GM23338 (cell line): ENCODE data around the gene TFB2M. TPM values are rescaled to one million over a fixed set of nuclear protein-coding genes. Genes with fewer than 3 reads are reported as not detected.

Experiments used
- ATAC-seq: fragments of 200-7000 bp; cut with Tn5 transposase; 3 replicates; pipeline ENCODE4 v1.9.1; 2020
- DNase-seq: peaks from one replicate; pipeline ENCODE4 v3.0.0-alpha.2; 2015; ENCODE audit warnings: low spot score
- H2AFZ ChIP-seq: fragments of 200-600 bp; sonication (generic); 2 replicates; pipeline ENCODE4 v1.8.0; 2016; ENCODE audit warnings: antibody characterized with exemption, mild to moderate bottlenecking, moderate library complexity
- H3F3A ChIP-seq: fragments of 200-600 bp; sonication (generic); replicated peaks from 2 replicates; pipeline ENCODE4 v1.8.0; 2017; ENCODE audit warnings: antibody characterized with exemption, mixed run types, low read depth
- H3K27ac ChIP-seq: fragments of 200-600 bp; sonication (generic); 2 replicates; pipeline ENCODE4 v1.6.1; 2016; ENCODE audit warnings: low read depth
- H3K27me3 ChIP-seq: fragments of 200-600 bp; sonication (generic); 2 replicates; pipeline ENCODE4 v1.8.0; 2016; ENCODE audit warnings: mild to moderate bottlenecking, mixed run types, moderate library complexity; ENCODE audit not compliant: insufficient read depth
- H3K36me3 ChIP-seq: fragments of 200-600 bp; sonication (generic); 2 replicates; pipeline ENCODE4 v1.8.0; 2016; ENCODE audit warnings: mild to moderate bottlenecking; ENCODE audit not compliant: insufficient read depth
- H3K4me1 ChIP-seq: fragments of 200-600 bp; sonication (generic); 2 replicates; pipeline ENCODE4 v1.8.0; 2016; ENCODE audit warnings: mild to moderate bottlenecking, moderate library complexity; ENCODE audit not compliant: insufficient read depth
- H3K4me2 ChIP-seq: fragments of 200-600 bp; sonication (generic); 2 replicates; pipeline ENCODE4 v1.7.1; 2017; ENCODE audit warnings: mixed run types
- H3K4me3 ChIP-seq: fragments of 200-600 bp; sonication (generic); 2 replicates; pipeline ENCODE4 v1.6.1; 2016; ENCODE audit warnings: mixed run types
- H3K79me2 ChIP-seq: fragments of 200-600 bp; sonication (generic); replicated peaks from 2 replicates; pipeline ENCODE4 v1.8.0; 2017; ENCODE audit warnings: mild to moderate bottlenecking; ENCODE audit not compliant: insufficient read depth
- H3K9me2 ChIP-seq: fragments of 200-600 bp; sonication (generic); 2 replicates; pipeline ENCODE4 v1.8.0; 2017; ENCODE audit not compliant: insufficient read depth
- H4K20me1 ChIP-seq: fragments of 200-600 bp; sonication (generic); replicated peaks from 2 replicates; pipeline ENCODE4 v1.8.0; 2017; ENCODE audit warnings: mild to moderate bottlenecking; ENCODE audit not compliant: insufficient read depth
- H3K27ac Mint-ChIP-seq: 2 replicates; pipeline ENCODE4 v1.8.0; 2020; ENCODE audit warnings: inconsistent platforms, mild to moderate bottlenecking, moderate library complexity, mixed read lengths
- H3K27me3 Mint-ChIP-seq: 3 replicates; pipeline ENCODE4 v1.8.0; 2022; ENCODE audit warnings: low read depth, mild to moderate bottlenecking, moderate library complexity, mixed read lengths, inconsistent platforms; ENCODE audit not compliant: insufficient read depth, poor library complexity
- H3K36me3 Mint-ChIP-seq: 3 replicates; pipeline ENCODE4 v1.8.0; 2021; ENCODE audit warnings: low read depth, mild to moderate bottlenecking, inconsistent platforms, moderate library complexity, mixed read lengths
- H3K4me1 Mint-ChIP-seq: 3 replicates; pipeline ENCODE4 v1.8.0; 2020; ENCODE audit warnings: mild to moderate bottlenecking, inconsistent platforms, mixed read lengths
- H3K4me3 Mint-ChIP-seq: 3 replicates; pipeline ENCODE4 v1.8.0; 2021; ENCODE audit warnings: moderate library complexity, mild to moderate bottlenecking, inconsistent platforms, mixed read lengths
- H3K9me3 Mint-ChIP-seq: 3 replicates; pipeline ENCODE4 v1.8.0; 2020; ENCODE audit warnings: moderate library complexity, mild to moderate bottlenecking, inconsistent platforms, mixed read lengths
- CREB1 ChIP-seq: fragments of 250-450 bp; sonication (Bioruptor Pico); IDR thresholded peaks from 2 replicates; pipeline ENCODE4 v1.5.0; 2020; ENCODE audit warnings: low read depth, mild to moderate bottlenecking, moderate library complexity
- EZH2 ChIP-seq: fragments of 200-600 bp; sonication (generic); IDR thresholded peaks from one replicate; pipeline ENCODE4 v1.8.0; 2017; ENCODE audit warnings: antibody characterized with exemption, mild to moderate bottlenecking, low read depth; ENCODE audit not compliant: unreplicated experiment
- JUNB ChIP-seq: IDR thresholded peaks from one replicate; pipeline ENCODE4 v1.6.1; 2016; ENCODE audit warnings: antibody characterized with exemption; ENCODE audit not compliant: unreplicated experiment
- NANOG ChIP-seq: IDR thresholded peaks from 2 replicates; pipeline ENCODE4 v1.6.1; 2016; ENCODE audit warnings: antibody characterized with exemption, borderline replicate concordance
- STAT1 ChIP-seq: IDR thresholded peaks from one replicate; pipeline ENCODE4 v1.6.1; 2016; ENCODE audit warnings: antibody characterized with exemption; ENCODE audit not compliant: unreplicated experiment
- ZNF331 ChIP-seq: fragments of 250-450 bp; sonication (Bioruptor Pico); IDR thresholded peaks from 2 replicates; pipeline ENCODE4 v1.5.0; 2020; ENCODE audit warnings: low read depth, mild to moderate bottlenecking, moderate library complexity
- polyA plus RNA-seq: library from polyadenylated mRNA; unstranded; fragments of >200 nt; fragmentation: Nextera tagmentation; extraction: Ambion mirVana; gene quantifications from 2 replicates; pipeline ENCODE4 v1.2.1, GENCODE V29; 2016
- total RNA-seq: library from RNA; depleted of rRNA; stranded (reverse); fragments of >200 nt; shearing (Covaris generic); gene quantifications from 2 replicates; pipeline ENCODE4 v1.2.3, GENCODE V29; 2014
- TF ChIP-seq, protein P1 (sequence below), 2 experiments: fragments of 200-600 bp in 1 of 2; sonication (generic) in 1 of 2; conservative IDR thresholded peaks; 2 replicates each; pipeline versions ENCODE4 v1.5.1 to v1.6.1; 2016 to 2017; ENCODE audit warnings: antibody characterized with exemption in 2 of 2, low read depth in 2 of 2, mild to moderate bottlenecking in 2 of 2, moderate library complexity in 1 of 2
- TF ChIP-seq, protein P2 (sequence below): IDR thresholded peaks from one replicate; pipeline ENCODE4 v1.6.1; 2018; ENCODE audit warnings: antibody characterized with exemption; ENCODE audit not compliant: unreplicated experiment
- TF ChIP-seq, protein P3 (sequence below): IDR thresholded peaks from 2 replicates; pipeline ENCODE4 v1.6.1; 2016; ENCODE audit warnings: antibody characterized with exemption

TFB2M gene
- total and polyA plus RNA-seq, 2 experiments from 2014 or later, result 18.7 to 24.9 TPM

DNA sequence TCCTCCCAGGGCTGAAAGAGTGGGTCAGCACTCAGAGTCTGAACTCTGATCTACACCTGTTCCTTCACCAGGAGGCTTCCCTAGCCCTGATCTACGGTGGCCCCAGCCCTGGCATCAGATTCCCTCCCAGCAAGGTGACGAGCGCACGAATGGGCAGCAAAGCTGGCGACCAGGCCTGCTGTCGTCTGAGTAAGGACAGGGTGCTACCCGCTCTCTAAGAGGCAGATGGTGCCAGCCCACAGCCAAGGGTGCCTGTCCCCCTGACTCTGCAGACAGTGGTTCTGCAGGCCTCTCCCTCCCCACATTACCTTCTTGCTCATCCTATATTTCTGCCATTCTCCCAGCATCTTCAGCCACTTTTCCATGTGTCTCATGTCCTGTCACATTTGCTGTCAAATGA lies 48.7 kb downstream of the TFB2M start (continued):
- TF ChIP-seq, protein P1, sequence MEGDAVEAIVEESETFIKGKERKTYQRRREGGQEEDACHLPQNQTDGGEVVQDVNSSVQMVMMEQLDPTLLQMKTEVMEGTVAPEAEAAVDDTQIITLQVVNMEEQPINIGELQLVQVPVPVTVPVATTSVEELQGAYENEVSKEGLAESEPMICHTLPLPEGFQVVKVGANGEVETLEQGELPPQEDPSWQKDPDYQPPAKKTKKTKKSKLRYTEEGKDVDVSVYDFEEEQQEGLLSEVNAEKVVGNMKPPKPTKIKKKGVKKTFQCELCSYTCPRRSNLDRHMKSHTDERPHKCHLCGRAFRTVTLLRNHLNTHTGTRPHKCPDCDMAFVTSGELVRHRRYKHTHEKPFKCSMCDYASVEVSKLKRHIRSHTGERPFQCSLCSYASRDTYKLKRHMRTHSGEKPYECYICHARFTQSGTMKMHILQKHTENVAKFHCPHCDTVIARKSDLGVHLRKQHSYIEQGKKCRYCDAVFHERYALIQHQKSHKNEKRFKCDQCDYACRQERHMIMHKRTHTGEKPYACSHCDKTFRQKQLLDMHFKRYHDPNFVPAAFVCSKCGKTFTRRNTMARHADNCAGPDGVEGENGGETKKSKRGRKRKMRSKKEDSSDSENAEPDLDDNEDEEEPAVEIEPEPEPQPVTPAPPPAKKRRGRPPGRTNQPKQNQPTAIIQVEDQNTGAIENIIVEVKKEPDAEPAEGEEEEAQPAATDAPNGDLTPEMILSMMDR (conservative IDR thresholded peaks at IDR 0.05; ENCODE audit: low read depth in 2 of 2), result no peak
- no peak for TF ChIP-seq CREB1 (CRISPR knock-in tag)
- no peak for TF ChIP-seq JUNB
- TF ChIP-seq, protein P2, sequence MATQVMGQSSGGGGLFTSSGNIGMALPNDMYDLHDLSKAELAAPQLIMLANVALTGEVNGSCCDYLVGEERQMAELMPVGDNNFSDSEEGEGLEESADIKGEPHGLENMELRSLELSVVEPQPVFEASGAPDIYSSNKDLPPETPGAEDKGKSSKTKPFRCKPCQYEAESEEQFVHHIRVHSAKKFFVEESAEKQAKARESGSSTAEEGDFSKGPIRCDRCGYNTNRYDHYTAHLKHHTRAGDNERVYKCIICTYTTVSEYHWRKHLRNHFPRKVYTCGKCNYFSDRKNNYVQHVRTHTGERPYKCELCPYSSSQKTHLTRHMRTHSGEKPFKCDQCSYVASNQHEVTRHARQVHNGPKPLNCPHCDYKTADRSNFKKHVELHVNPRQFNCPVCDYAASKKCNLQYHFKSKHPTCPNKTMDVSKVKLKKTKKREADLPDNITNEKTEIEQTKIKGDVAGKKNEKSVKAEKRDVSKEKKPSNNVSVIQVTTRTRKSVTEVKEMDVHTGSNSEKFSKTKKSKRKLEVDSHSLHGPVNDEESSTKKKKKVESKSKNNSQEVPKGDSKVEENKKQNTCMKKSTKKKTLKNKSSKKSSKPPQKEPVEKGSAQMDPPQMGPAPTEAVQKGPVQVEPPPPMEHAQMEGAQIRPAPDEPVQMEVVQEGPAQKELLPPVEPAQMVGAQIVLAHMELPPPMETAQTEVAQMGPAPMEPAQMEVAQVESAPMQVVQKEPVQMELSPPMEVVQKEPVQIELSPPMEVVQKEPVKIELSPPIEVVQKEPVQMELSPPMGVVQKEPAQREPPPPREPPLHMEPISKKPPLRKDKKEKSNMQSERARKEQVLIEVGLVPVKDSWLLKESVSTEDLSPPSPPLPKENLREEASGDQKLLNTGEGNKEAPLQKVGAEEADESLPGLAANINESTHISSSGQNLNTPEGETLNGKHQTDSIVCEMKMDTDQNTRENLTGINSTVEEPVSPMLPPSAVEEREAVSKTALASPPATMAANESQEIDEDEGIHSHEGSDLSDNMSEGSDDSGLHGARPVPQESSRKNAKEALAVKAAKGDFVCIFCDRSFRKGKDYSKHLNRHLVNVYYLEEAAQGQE, result no peak
- TF ChIP-seq, protein P3, sequence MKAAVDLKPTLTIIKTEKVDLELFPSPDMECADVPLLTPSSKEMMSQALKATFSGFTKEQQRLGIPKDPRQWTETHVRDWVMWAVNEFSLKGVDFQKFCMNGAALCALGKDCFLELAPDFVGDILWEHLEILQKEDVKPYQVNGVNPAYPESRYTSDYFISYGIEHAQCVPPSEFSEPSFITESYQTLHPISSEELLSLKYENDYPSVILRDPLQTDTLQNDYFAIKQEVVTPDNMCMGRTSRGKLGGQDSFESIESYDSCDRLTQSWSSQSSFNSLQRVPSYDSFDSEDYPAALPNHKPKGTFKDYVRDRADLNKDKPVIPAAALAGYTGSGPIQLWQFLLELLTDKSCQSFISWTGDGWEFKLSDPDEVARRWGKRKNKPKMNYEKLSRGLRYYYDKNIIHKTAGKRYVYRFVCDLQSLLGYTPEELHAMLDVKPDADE, result no peak
- TF ChIP-seq ZNF331, result no peak
- no peak for TF ChIP-seq STAT1
- no peak for TF ChIP-seq EZH2

DNA sequence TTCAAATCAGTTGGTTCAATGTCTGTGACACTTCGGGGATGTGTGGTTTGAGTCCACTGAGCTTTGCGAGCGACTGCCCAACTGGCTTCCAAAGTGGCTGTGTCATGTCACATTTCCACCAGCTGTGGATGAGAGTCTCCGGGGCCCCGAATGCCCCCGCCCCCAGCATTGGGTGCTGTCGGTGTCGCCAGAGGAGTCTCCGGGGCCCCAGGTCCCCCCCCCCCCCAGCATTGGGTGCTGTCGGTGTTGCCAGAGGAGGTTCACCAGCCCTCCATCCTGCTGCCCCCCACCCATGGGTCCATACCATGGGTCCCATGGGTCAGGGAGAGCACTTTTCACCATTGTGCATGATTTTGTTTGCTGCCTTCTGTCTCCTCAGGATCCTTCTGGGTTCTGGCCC lies 49.9 kb downstream of the TFB2M start:
- Mint-ChIP-seq H3K9me3 (peaks cover 77% of the 10 kb centered on the region), H3K27me3 (peaks cover 13% of the 10 kb centered on the region), H3K27ac (no peak overlapping the region), H3K36me3 (peaks cover 14% of the 10 kb centered on the region; the same call in 2 of the 3 replicates), H3K4me1 (no peaks in the 10 kb centered on the region), H3K4me3 (no peak overlapping the region)
- H3K4me1 ChIP-seq, result no peaks in the 10 kb centered on the region
- ATAC-seq (no peak), DNase-seq (no peak)
- H4K20me1 ChIP-seq, result no peaks in the 10 kb centered on the region
- no peaks in the 10 kb centered on the region for H3K27me3 ChIP-seq
- no peaks in the 10 kb centered on the region for H3K79me2 ChIP-seq
- H3K27ac ChIP-seq, result no peak overlapping the region
- no peaks in the 10 kb centered on the region for H3K36me3 ChIP-seq
- H3K4me2 ChIP-seq, result no peak overlapping the region
- H3K4me3 ChIP-seq, result no peak overlapping the region
- H3K9me2 ChIP-seq, result no peaks in the 10 kb centered on the region
- H2AFZ ChIP-seq, result no peak overlapping the region
- H3F3A ChIP-seq, result no peaks in the 10 kb centered on the region
- TF ChIP-seq JUNB (no peak), EZH2 (no peak), NANOG (no peak), STAT1 (no peak)
- TF ChIP-seq, protein P2, result no peak
- TF ChIP-seq, protein P3, result no peak
